BLaER1 treated with 17β-estradiol and CSF1 and Interleukin-3, amounts not matched to agents 10 nM and 100 nM (cell line): ENCODE measurements around the gene MAGI1.

ENCODE experiments used
- H3K27ac ChIP-seq, 11 experiments: shearing (Covaris generic); formaldehyde crosslinking; 2 replicates each; pipeline ENCODE4 v1.8.1; 2022
- H3K27me3 ChIP-seq, 11 experiments: shearing (Covaris generic); formaldehyde crosslinking; 2 replicates each; pipeline ENCODE4 v1.8.1; 2022
- H3K36me3 ChIP-seq, 11 experiments: shearing (Covaris generic); formaldehyde crosslinking; 2 replicates each; pipeline ENCODE4 v1.8.1; 2022
- H3K4me1 ChIP-seq, 10 experiments: shearing (Covaris generic); formaldehyde crosslinking; 2 replicates each; pipeline ENCODE4 v1.8.1; 2022
- H3K4me2 ChIP-seq, 11 experiments: shearing (Covaris generic); formaldehyde crosslinking; 2 replicates each; pipeline ENCODE4 v1.8.1; 2022
- H3K4me3 ChIP-seq, 10 experiments: shearing (Covaris generic); formaldehyde crosslinking; 2 replicates each; pipeline ENCODE4 v1.8.1; 2022
- H3K9ac ChIP-seq, 11 experiments: shearing (Covaris generic); formaldehyde crosslinking; 2 replicates each; pipeline ENCODE4 v1.8.1; 2022
- H3K9me3 ChIP-seq, 11 experiments: shearing (Covaris generic); formaldehyde crosslinking; replicated peaks in 1 of 11; 2 replicates each; pipeline ENCODE4 v1.8.1; 2022
- H4K20me1 ChIP-seq, 11 experiments: shearing (Covaris generic); formaldehyde crosslinking; 2 replicates each; pipeline ENCODE4 v1.8.1; 2022
- Cebpa-rat ChIP-seq, 11 experiments: shearing (Covaris generic); IDR thresholded peaks; 2 replicates each; pipeline ENCODE4 v1.8.1; 2022

The MAGI1 gene

GRCh38 chr3:65830948-65831732 lies 207.6 kb downstream of the MAGI1 start:
- Histone ChIP-seq H3K27ac (no peak overlapping the region), H3K4me3 (no peak overlapping the region), H3K27me3 (no peaks in the 10 kb centered on the region), H3K4me2 (no peak overlapping the region), H3K4me1 (peaks cover 0 to 47% (median 7%) of the 10 kb centered on the region in 10 experiments; a peak in 10 of 20 replicates), H3K9ac (no peak overlapping the region), H3K9me3 (peaks cover 0 to 8% (median 0%) of the 10 kb centered on the region in 11 experiments; a peak in 2 of 22 replicates), H3K36me3 (no peaks in the 10 kb centered on the region), H4K20me1 (no peaks in the 10 kb centered on the region)
- no peak for TF ChIP-seq Cebpa-rat (IDR thresholded peaks at IDR 0.05)

- Histone ChIP-seq H3K27me3 (no peaks in the 10 kb centered on the region), H3K4me2 (peak overlapping the region in 2 of 11 experiments; percentile 66 to 71; a peak in 3 of 22 replicates), H4K20me1 (no peaks in the 10 kb centered on the region), H3K9ac (no peak overlapping the region), H3K4me1 (peaks cover 0 to 47% (median 6%) of the 10 kb centered on the region in 10 experiments; a peak in 10 of 20 replicates), H3K9me3 (no peaks in the 10 kb centered on the region), H3K4me3 (no peak overlapping the region), H3K36me3 (no peaks in the 10 kb centered on the region), H3K27ac (no peak overlapping the region)
- no peak for TF ChIP-seq Cebpa-rat (IDR thresholded peaks at IDR 0.05)
These were observed 209.5 kb downstream of the MAGI1 start for GRCh38 chr3:65829228-65829627.

GRCh38 chr3:65828706-65829105 lies 210.0 kb downstream of the MAGI1 start:
- no peak overlapping the region for H3K4me3 ChIP-seq
- H3K9me3 ChIP-seq, result no peaks in the 10 kb centered on the region
- no peaks in the 10 kb centered on the region for H3K27me3 ChIP-seq
- no peaks in the 10 kb centered on the region for H3K36me3 ChIP-seq
- H3K4me2 ChIP-seq, result peak overlapping the region in 2 of 11 experiments; percentile 66 to 71; a peak in 4 of 22 replicates
- TF ChIP-seq Cebpa-rat (IDR thresholded peaks at IDR 0.05), result no peak
- H4K20me1 ChIP-seq, result no peaks in the 10 kb centered on the region
- H3K4me1 ChIP-seq, result peaks cover 0 to 41% (median 4%) of the 10 kb centered on the region in 10 experiments; a peak in 10 of 20 replicates
- H3K9ac ChIP-seq, result no peak overlapping the region
- no peak overlapping the region for H3K27ac ChIP-seq

- no peak overlapping the region for H3K9ac ChIP-seq
- peak overlapping the region in 5 of 11 experiments; percentile 56 to 77 (median 68); a peak in 10 of 22 replicates for H3K4me2 ChIP-seq
- H3K36me3 ChIP-seq, result no peaks in the 10 kb centered on the region
- no peak for TF ChIP-seq Cebpa-rat (IDR thresholded peaks at IDR 0.05)
- H3K9me3 ChIP-seq, result no peaks in the 10 kb centered on the region
- H3K4me3 ChIP-seq, result no peak overlapping the region
- H3K27me3 ChIP-seq, result no peaks in the 10 kb centered on the region
- peak overlapping the region in 4 of 11 experiments; percentile 6 to 52 (median 29); a peak in 4 of 22 replicates for H3K27ac ChIP-seq
- no peaks in the 10 kb centered on the region for H4K20me1 ChIP-seq
- peaks cover 0 to 36% (median 4%) of the 10 kb centered on the region in 10 experiments; a peak in 9 of 20 replicates for H3K4me1 ChIP-seq
These were observed 211.6 kb downstream of the MAGI1 start for GRCh38 chr3:65827076-65827475.

- H3K36me3 ChIP-seq, result no peaks in the 10 kb centered on the region
- no peak for TF ChIP-seq Cebpa-rat (IDR thresholded peaks at IDR 0.05)
- no peaks in the 10 kb centered on the region for H3K9me3 ChIP-seq
These were observed 214.6 kb downstream of the MAGI1 start for GRCh38 chr3:65824166-65824565.

GRCh38 chr3:65820600-65820999 lies 218.1 kb downstream of the MAGI1 start:
- Histone ChIP-seq H3K4me2 (no peak overlapping the region), H3K36me3 (no peaks in the 10 kb centered on the region), H3K4me1 (no peaks in the 10 kb centered on the region), H4K20me1 (no peaks in the 10 kb centered on the region), H3K9ac (no peak overlapping the region), H3K27ac (no peak overlapping the region), H3K9me3 (no peaks in the 10 kb centered on the region), H3K4me3 (no peak overlapping the region), H3K27me3 (no peaks in the 10 kb centered on the region)
- TF ChIP-seq Cebpa-rat (IDR thresholded peaks at IDR 0.05), result no peak

More at GRCh38 chr3:65824166-65824565, 214.6 kb downstream of the MAGI1 start:
- Histone ChIP-seq H4K20me1 (no peaks in the 10 kb centered on the region), H3K9ac (no peak overlapping the region), H3K4me1 (peaks cover 0 to 31% (median 4%) of the 10 kb centered on the region in 10 experiments; a peak in 9 of 20 replicates), H3K4me3 (no peak overlapping the region), H3K4me2 (no peak overlapping the region), H3K27ac (no peak overlapping the region), H3K27me3 (no peaks in the 10 kb centered on the region)

GRCh38 chr3:65819896-65820295 lies 218.8 kb downstream of the MAGI1 start:
- H3K4me3 ChIP-seq, result no peak overlapping the region
- no peak for TF ChIP-seq Cebpa-rat (IDR thresholded peaks at IDR 0.05)
- no peaks in the 10 kb centered on the region for H3K9me3 ChIP-seq
- H3K9ac ChIP-seq, result no peak overlapping the region
- no peaks in the 10 kb centered on the region for H3K4me1 ChIP-seq
- no peak overlapping the region for H3K27ac ChIP-seq
- H3K36me3 ChIP-seq, result no peaks in the 10 kb centered on the region
- no peak overlapping the region for H3K4me2 ChIP-seq
- no peaks in the 10 kb centered on the region for H3K27me3 ChIP-seq
- no peaks in the 10 kb centered on the region for H4K20me1 ChIP-seq

GRCh38 chr3:65817553-65818126 lies 221.1 kb downstream of the MAGI1 start:
- no peak for TF ChIP-seq Cebpa-rat (IDR thresholded peaks at IDR 0.05)
- Histone ChIP-seq H3K27ac (no peak overlapping the region), H3K27me3 (no peaks in the 10 kb centered on the region)

GRCh38 chr3:65816208-65816607 lies 222.5 kb downstream of the MAGI1 start:
- Histone ChIP-seq H3K9me3 (no peaks in the 10 kb centered on the region), H3K4me1 (no peaks in the 10 kb centered on the region), H3K4me2 (no peak overlapping the region), H3K36me3 (no peaks in the 10 kb centered on the region), H3K9ac (no peak overlapping the region), H3K27me3 (no peaks in the 10 kb centered on the region), H3K4me3 (no peak overlapping the region), H3K27ac (no peak overlapping the region), H4K20me1 (no peaks in the 10 kb centered on the region)
- TF ChIP-seq Cebpa-rat (IDR thresholded peaks at IDR 0.05), result no peak

More at GRCh38 chr3:65817553-65818126, 221.1 kb downstream of the MAGI1 start:
- no peak overlapping the region for H3K9ac ChIP-seq
- H3K36me3 ChIP-seq, result no peaks in the 10 kb centered on the region
- no peaks in the 10 kb centered on the region for H4K20me1 ChIP-seq
- H3K9me3 ChIP-seq, result no peaks in the 10 kb centered on the region
- H3K4me3 ChIP-seq, result no peak overlapping the region
- no peaks in the 10 kb centered on the region for H3K4me1 ChIP-seq
- H3K4me2 ChIP-seq, result no peak overlapping the region
